ENCODE data around the gene TRIM40. TPM values are rescaled to one million over a fixed set of nuclear protein-coding genes. Genes with fewer than 3 reads are reported as not detected.

TRIM40 gene
- total RNA-seq, 4 donors from 2014 or later = not detected

DNA sequence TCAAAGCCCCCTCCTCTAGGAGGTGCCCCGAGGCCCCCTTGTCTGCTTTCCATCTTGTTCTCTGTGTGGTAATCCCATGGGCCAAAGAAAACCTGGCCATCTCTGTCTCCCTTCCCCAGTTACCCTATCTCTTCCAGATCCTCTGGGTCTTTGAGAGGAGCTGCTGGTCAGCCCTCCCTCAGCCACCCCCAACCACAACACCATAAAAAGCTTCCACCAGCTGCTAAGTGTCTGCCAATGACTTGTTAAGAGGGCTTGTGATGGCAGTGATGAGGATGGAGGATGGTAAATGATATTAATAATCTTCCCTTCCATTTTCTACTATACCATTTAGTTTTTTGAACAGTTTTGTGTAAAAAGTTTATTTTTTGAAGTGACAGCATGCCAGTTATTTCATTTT is 60.0 kb downstream of the TRIM40 start:
- 90 to 100% methylated on average over 1 of the region's 1 CpG for WGBS, 2 donors
- TF ChIP-seq CTCF (IDR thresholded peaks at IDR 0.05) (no peak), POLR2A (IDR thresholded peaks at IDR 0.05) (no peak)
- no peak overlapping the region for H3K4me3 ChIP-seq (ENCODE audit: low read depth, poor library complexity, severe bottlenecking)
- intact Hi-C loops (cut with DNase I; ENCODE audit: low total_unique reads) = no loop called here
- DNase-seq (ENCODE audit: low spot score in 2 of 2) = no peak

- no peak for DNase-seq (ENCODE audit: low spot score in 2 of 2)
- 93 to 96% methylated on average over 11 to 12 of the region's 12 CpGs for WGBS, 2 donors
- TF ChIP-seq CTCF (IDR thresholded peaks at IDR 0.05) (no peak), POLR2A (IDR thresholded peaks at IDR 0.05) (no peak)
- intact Hi-C loops (cut with DNase I; ENCODE audit: low total_unique reads) = no loop called here
- no peak overlapping the region for H3K4me3 ChIP-seq (ENCODE audit: low read depth, poor library complexity, severe bottlenecking)
These were observed 60.4 kb downstream of the TRIM40 start for GRCh38 chr6:30196376-30196775.

Other genes with a start within 250 kb of the TRIM40 start
- gene HLA-A, start 193.6 kb upstream of the TRIM40 start, total RNA-seq = 1,000 to 10,000 TPM in 1 of 4 donors, 100 to 1,000 TPM in 3; 530 to 1,047 (median 828) TPM
- 10 to 100 TPM; 27.4 to 37.8 (median 33.6) TPM for gene POLR1H, start 74.9 kb upstream of the TRIM40 start, total RNA-seq
- 10 to 100 TPM; 32.2 to 38.2 (median 36.6) TPM for gene PPP1R11, start 68.9 kb upstream of the TRIM40 start, total RNA-seq
- 100 to 1,000 TPM in 3 of 4 donors, 10 to 100 TPM in 1; 96.9 to 113 (median 108) TPM for gene RNF39, start 60.4 kb upstream of the TRIM40 start, total RNA-seq
- under 1 TPM in 1 of 4 donors, not detected in 3; 0.29 TPM for gene TRIM31, start 23.1 kb upstream of the TRIM40 start, total RNA-seq
- gene TRIM10, start 25.1 kb downstream of the TRIM40 start, total RNA-seq = 1 to 10 TPM in 1 of 4 donors, under 1 TPM in 3; 0.13 to 1.1 (median 0.64) TPM
- 1 to 10 TPM in 3 of 4 donors, under 1 TPM in 1; 0.98 to 4.3 (median 1.1) TPM for gene TRIM15, start 27.4 kb downstream of the TRIM40 start, total RNA-seq
- gene TRIM26, start 77.3 kb downstream of the TRIM40 start, total RNA-seq = 10 to 100 TPM; 40.4 to 57.4 (median 50.7) TPM
- gene TRIM39, start 190.8 kb downstream of the TRIM40 start, total RNA-seq = 10 to 100 TPM in 3 of 4 donors, 1 to 10 TPM in 1; 8.6 to 15.2 (median 12.6) TPM
- 100 to 1,000 TPM in 2 of 4 donors, 10 to 100 TPM in 2; 73.3 to 177 (median 108) TPM for gene RPP21, start 209.0 kb downstream of the TRIM40 start, total RNA-seq

Measured in lower leg skin (tissue), 4 donors.